Hepatocyte (in vitro differentiated cells): ENCODE results near the gene PTPN18.

Experiments
- EZH2 ChIP-seq: fragments of 200-600 bp; sonication (generic); IDR thresholded peaks from 2 replicates; pipeline ENCODE4 v1.6.1; 2016; ENCODE audit warnings: antibody characterized with exemption, mild to moderate bottlenecking, borderline replicate concordance
- TF ChIP-seq, protein P1 (sequence below): fragments of 200-600 bp; sonication (generic); IDR thresholded peaks from 2 replicates; pipeline ENCODE4 v1.5.1; 2016; ENCODE audit warnings: antibody characterized with exemption, mild to moderate bottlenecking; ENCODE audit not compliant: poor library complexity

DNA sequence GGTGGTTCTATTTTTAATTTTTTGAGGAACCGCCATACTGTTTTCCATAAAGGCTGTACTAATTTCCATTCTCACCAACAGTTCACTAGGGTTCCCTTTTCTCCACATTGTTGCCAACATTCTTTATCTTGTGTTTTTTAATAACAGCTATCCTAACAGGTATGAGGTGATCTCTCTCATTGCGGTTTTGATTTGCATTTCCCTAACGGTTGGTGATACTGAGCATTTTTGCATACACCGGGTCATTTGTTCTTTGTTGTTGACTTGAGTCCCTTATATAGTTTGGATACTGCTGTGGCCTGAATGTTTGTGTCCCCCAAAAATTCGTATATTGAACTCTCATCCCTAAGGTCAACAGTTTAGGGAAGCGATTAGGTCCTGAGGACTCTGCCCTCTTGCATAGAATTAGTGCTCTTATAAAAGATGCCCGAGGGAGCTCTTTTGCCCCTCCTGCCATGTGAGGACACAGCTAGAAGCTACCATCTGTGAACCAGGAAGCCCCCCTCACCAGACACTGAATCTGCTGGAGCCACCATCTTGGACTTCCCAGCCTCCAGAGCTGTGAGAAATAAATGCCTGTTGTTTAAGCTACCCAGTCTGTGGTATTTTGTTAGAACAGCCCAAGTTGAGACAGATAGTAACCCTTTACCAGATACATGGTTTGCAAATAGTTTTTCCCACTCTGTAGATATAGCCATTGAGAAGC, 8.5 kb upstream of the PTPN18 start:
- TF ChIP-seq, protein P1, sequence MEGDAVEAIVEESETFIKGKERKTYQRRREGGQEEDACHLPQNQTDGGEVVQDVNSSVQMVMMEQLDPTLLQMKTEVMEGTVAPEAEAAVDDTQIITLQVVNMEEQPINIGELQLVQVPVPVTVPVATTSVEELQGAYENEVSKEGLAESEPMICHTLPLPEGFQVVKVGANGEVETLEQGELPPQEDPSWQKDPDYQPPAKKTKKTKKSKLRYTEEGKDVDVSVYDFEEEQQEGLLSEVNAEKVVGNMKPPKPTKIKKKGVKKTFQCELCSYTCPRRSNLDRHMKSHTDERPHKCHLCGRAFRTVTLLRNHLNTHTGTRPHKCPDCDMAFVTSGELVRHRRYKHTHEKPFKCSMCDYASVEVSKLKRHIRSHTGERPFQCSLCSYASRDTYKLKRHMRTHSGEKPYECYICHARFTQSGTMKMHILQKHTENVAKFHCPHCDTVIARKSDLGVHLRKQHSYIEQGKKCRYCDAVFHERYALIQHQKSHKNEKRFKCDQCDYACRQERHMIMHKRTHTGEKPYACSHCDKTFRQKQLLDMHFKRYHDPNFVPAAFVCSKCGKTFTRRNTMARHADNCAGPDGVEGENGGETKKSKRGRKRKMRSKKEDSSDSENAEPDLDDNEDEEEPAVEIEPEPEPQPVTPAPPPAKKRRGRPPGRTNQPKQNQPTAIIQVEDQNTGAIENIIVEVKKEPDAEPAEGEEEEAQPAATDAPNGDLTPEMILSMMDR: no peak
- TF ChIP-seq EZH2: no peak
